NOMO-1 (cell line): ENCODE measurements around the gene NKPD1.

Experiments used
- DNase-seq, 2 experiments: peaks; one replicate each; lab custom pipeline; 2025; ENCODE audit not compliant: unreplicated experiment in 2 of 2; lab: John Stamatoyannopoulos, UW

Gene NKPD1, protein sequence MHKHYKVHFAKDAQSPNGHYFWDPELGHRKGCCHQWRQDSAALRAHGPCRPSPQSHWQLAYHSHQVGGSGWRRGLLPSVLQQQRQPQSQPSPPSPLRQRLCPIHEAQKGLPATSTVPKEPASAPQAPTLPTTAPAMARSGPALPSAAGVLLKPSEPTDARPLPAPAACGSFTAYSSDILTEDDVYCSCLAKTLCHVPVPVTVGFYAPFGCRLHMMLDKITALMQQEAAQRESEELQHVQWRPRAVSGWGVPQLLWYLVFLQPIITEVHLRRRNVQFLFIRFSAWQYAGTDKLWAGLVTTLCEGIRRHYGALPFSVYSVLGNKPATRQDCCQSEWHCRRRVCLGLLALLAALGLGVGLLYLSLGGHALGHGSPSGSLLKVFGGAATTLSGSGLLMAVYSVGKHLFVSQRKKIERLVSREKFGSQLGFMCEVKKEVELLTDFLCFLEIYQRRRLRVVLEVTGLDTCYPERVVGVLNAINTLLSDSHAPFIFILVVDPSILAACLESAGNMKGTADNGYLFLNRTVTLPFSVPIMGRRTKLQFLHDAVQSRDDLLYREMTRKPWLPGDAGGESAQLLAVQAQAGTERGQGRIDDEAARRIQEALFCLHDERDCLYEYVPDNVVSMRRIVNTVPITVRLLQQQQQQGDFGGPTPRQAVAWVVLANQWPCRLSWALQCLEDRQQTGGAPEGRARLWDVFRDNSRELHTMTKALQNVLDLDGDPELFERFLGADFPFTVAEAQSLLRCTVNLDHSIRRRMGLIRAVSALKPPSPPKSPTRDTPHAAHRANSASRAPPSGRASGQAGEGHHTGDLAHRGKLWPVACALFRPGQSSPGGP

DNA sequence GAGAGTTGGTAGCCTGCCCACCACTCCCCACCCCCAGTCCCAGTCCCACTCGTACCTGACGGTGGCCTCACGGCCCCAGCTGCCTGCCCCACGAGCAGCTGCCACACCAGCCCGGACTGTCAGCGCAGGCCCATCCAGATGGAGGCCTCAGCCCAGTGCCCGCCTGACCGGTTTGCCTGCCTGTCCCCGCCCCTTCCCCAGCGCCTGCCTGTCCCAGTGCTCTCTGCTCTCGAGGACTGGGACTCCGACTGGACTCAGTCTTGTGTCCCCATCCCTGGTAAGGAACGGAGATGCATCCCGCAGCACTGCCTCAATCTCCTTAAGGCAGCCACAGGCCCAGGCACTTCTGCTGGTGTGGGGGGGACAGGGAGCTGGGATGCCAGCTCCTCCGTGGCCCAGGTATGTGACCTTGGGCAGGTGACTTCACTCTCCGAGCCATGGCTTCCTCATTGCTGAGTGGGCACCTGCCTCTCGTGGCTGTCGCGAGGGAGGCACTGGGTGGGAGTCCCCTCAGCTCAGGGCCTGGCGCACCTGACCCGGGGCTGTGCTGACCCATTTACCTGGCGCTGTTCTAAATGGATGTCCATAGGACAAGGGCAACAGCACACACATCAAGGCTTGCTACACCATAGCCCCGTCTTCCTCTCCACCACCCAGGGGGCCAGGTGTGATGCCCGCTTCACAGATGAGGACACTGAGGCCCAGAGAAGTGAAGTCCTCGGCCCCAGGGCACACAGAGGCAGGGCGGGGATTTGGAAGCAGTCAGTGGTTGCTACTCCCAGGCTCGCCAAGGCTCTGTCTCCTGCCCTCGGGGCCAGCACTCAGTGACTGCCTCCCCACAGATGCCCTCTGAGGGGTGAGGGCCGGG lies at the start of gene NKPD1:
NKPD1 (minus strand) TSS at position 113 of the 868 bp plus-strand sequence. CDS start 832 bp downstream, outside the sequence.
- no peak for DNase-seq

- no peak for DNase-seq
Observed at GRCh38 chr19:45206328-45206727, 45.5 kb upstream of the NKPD1 start.

GRCh38 chr19:45205810-45206209 lies 45.0 kb upstream of the NKPD1 start:
- DNase-seq = no peak

DNA sequence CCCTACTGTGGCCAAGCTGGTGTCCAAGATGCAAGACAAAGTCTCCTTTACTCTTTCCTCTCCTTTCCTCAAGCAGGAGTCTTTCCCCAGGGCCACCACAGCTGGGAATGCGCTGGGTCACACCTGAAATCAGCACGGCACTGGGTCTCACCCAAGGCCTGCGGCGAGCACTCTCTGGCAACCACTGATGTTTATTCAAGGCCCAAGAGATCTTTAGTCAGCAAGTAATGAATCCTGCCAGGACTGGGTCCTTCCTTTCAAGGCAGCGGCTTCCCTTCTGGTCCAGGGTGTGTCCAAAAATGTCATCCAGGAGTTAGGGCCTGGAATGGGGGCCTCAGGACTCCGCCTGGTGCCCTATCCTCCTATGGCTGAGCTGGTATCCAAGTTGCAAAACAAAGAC lies 41.9 kb upstream of the NKPD1 start:
- DNase-seq = no peak

DNA sequence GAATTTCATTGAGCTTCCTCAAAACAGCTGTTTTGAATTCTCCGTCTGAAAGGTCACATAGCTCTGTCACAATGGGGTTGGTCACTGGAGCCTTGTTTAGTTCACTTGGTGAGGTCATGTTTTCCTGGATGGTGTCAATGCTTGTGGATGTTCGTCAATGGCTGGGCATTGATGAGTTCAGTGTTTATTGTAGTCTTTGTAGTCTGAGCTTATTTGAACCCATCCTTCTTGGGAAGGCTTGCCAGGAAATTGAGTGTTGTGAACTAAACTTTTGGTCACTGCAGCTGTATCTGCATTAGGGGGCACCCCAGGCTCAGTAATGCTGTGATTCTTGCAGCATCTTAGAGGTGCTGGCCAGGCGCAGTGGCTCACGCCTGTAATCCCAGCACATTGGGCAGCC lies 39.8 kb upstream of the NKPD1 start:
- DNase-seq = no peak

- DNase-seq = no peak
Observed at GRCh38 chr19:45195764-45196163, 35.0 kb upstream of the NKPD1 start.

DNA sequence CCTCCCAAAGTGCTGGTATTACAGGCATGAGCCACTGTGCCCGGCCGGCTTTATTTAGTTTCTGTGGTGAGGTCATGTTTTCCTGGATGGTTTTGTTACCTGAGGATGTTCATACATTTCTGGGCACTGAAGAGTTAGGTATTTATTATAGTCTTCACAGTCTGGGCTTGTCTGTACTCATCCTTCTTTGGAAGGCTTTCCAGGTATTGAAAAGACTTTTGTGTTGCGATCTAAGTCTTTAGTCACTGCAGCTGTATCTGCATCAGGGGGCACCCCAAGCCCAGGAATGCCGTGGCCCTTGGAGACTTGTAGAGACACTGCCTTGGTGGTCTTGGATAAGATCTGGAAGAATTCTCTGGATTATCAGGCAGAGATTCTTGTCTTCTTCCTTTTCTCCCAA lies 30.6 kb upstream of the NKPD1 start:
- DNase-seq = no peak

GRCh38 chr19:45189971-45190370 lies 29.2 kb upstream of the NKPD1 start:
- DNase-seq = no peak

DNA sequence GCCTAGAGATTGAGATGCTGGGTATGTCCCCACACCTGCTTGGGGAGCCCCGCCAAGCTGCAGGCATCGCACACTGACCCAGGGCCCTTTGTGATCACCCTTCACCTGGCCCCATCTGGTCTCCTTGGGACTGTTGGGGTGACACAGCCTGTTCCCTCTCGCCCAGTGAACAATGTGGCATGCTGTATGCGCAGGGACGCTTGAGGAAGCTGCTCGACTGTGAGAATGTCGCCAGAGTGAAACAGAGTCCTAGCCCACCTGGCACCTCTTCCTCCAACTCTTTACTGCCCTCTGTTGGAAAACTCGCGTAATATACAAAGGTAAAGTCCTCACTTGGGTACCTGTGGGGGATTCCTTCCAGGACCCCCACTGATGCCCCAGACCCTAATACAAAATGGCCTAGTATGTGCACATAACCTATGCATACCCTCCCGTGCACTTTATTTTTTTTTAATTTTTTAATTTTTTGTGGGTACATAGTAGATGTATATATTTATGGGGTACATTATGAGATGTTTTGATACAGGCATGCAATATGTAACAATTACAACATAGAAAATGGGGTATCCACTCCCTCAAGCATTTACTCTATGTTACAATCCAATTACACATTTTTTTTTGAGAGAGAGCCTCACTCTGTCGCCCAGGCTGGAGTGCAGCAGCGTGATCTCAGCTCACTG lies 26.8 kb upstream of the NKPD1 start:
- peak; percentile 35 to 44 for DNase-seq

DNA sequence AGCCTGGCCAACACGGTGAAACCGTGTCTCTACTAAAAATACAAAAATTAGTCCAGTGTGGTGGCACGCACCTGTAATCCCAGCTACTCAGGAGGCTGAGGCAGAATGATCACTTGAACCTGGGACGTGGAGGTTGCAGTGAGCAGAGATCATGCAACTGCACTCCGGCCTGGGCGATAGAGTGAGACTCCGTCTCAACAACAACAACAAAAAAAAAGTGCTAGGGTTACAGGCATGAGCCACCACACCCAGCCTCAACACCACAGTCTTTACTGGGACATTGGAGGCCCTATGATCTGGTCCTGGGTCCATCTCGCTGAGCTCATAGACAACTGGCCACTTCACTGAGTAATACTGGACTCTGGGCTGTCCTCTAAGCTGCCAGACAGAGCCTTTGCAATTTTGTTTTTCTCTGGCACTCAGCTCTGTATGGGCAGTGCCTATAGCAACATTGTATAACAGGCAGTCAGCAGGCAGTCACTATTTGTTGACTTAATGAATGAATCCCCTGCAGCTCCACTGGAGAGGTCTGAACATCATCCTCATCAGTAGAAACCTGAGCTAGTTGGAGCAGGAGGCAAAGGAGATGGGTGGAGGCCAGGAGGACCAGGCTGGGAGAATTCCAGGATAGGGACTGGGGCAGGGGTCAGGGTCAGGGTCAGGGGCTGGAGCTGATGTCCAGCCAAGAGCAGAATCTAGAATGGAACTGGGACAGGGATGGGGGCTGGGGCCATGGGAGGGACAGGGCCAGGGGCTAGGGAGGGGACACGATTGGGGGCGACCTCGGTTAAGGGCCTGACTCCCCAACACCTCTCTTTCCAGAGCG lies 25.9 kb upstream of the NKPD1 start:
- no peak for DNase-seq

GRCh38 chr19:45184115-45184514 lies 23.3 kb upstream of the NKPD1 start:
- DNase-seq = no peak

- no peak for DNase-seq
Observed at GRCh38 chr19:45182758-45183157, 22.0 kb upstream of the NKPD1 start.

DNA sequence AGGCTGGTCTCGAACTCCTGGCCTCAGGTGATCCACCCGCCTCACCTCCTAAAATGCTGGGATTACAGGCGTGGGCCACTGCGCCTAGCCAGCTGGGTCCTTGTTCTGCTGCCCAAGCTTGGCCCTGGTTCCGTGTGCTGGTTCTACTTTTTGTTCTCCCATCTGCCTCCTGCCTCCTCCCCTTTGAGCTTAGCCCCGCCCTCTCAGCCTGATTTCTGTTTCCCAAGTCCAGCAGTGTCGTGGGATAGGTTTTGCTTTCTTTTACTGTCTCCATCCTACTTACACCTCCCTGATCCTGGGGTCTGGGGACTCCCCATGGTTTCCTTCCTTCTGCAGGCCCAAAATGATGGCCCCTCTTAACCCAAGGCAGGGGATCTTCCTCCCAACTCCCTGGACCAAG lies 20.2 kb upstream of the NKPD1 start:
- DNase-seq = no peak

DNA sequence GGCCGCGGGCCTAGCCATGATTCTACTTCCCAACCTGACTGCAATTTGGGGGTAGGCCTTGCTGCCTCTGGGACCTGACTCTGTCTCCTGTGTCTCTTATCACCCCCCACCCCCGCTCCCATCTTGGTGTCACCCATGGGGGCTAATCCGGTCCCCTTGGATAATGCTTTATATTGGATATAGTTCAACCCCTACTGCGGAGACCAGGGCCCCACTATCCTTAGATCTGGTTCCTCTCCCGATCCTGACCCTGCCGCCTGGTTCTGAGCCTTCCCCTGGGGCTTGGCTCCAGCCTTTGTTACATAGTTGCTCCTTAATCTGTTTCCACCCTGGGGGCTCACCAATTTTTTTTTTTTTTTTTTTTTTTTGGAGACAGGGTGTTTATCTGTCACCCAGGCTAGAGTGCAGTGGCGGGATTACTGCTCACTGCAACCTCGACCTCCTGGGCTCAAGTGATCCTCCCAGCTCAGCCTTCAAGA lies 19.1 kb upstream of the NKPD1 start:
- no peak for DNase-seq

- no peak for DNase-seq
Observed at GRCh38 chr19:45179072-45179891, 18.5 kb upstream of the NKPD1 start.

DNA sequence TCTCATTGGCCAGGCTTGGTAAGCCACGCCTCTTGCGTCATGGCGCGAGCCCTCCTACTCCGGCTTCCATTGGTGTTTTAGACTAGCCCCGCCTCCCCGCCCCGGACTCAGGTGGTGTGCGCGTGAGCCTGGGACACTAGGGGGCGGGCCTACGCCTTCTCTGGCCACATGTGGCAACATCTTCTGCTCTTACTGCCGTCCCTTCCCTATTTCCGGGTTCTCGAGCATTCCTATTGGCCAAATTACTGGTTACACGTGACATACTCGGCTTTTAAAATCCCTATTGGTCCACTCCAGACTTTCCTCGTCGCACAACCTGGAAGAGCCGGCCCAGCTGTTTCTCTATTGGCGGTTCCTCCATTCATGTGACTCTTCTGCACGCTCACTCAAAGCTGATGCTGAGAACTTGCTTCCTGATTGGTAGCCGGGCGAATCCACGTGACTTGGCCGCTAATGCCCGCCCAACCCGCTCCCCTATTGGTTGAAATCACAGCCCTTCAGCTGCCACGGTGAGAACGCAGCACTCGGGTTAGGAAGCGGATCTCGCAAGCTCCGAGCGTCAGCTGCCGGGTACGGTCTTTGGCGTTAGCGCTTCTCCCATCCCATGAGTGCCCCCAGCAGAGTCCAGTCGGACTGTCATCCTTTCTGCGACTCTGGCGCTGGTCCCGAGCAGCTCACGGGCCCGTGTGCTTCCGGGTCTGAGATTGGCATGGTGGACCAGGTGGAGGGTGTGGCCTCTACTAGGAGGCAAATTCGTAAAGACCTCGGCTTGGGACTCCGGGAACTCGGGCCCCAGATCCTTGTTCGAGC lies 17.7 kb upstream of the NKPD1 start, which contains the start of gene BLOC1S3:
BLOC1S3 (plus strand) TSS at position 523 of the 810 bp plus-strand sequence. CDS start 513 bp downstream, outside the sequence.
- DNase-seq = peak; percentile 100

- peak; percentile 83 to 85 for DNase-seq
Observed at GRCh38 chr19:45177817-45178261, 17.1 kb upstream of the NKPD1 start, which contains the start of gene TRAPPC6A. Gene TRAPPC6A, minus strand, starts transcription at chr19:45178237. Its CDS starts 19 bp downstream, at chr19:45178218.
